ENCODE data around the gene SND1. TPM values are rescaled to one million over a fixed set of nuclear protein-coding genes. Genes with fewer than 3 reads are reported as not detected.

The SND1 gene
- total RNA-seq, 1 experiment from 2014 or later, result 139 TPM

- intact Hi-C loops (cut with micrococcal nuclease), result loop anchor here (10.0 kb wide), 2 partner anchors 45 to 505 kb away; partner anchors contain the start of gene SND1
- Histone ChIP-seq H2AFZ (ENCODE audit: low read length) (no peak overlapping the region), H3F3A (ENCODE audit: low read length, unreplicated experiment) (no peaks in the 10 kb centered on the region), H3K27me3 (ENCODE audit: low read length) (no peaks in the 10 kb centered on the region), H3K4me3 (ENCODE audit: low read length) (no peak overlapping the region), H3K4me1 (ENCODE audit: insufficient read depth, low read length) (no peaks in the 10 kb centered on the region), H3K36me3 (ENCODE audit: low read depth, low read length) (peaks cover 91% of the 10 kb centered on the region), H4K20me1 (ENCODE audit: low read length) (0 out of 2 replicates have a peak, but pooled peaks cover 6% of the 10 kb centered on the region), H3K4me2 (ENCODE audit: low read length) (no peak overlapping the region), H3K9me3 (ENCODE audit: low read length) (no peaks in the 10 kb centered on the region), H3K27ac (ENCODE audit: low read length) (no peak overlapping the region), H3K9me2 (replicated peaks; ENCODE audit: low read length) (no peaks in the 10 kb centered on the region), H3K79me2 (ENCODE audit: low read length) (peaks cover 47% of the 10 kb centered on the region), H3K9ac (ENCODE audit: low read length) (no peak overlapping the region)
- POLR2A ChIA-PET (ENCODE audit: unreplicated experiment), result no interaction called here
- TF ChIP-seq EZH2phosphoT487 (IDR thresholded peaks at IDR 0.05; ENCODE audit: borderline replicate concordance, low read length) (no peak), CTCF (conservative IDR thresholded peaks at IDR 0.05; ENCODE audit: low read depth, low read length) (no peak), EZH2 (IDR thresholded peaks at IDR 0.05; ENCODE audit: low read length, unreplicated experiment) (no peak)
- ATAC-seq (no peak), DNase-seq (no peak)
- CTCF ChIA-PET, result no interaction called here
- no TSS peak for BruUV-seq (replicated peaks)
These were observed 47.9 kb downstream of the SND1 start for GRCh38 chr7:127699853-127700252.

- Histone ChIP-seq H3K27ac (ENCODE audit: low read length) (no peak overlapping the region), H3K79me2 (ENCODE audit: low read length) (peaks cover 24% of the 10 kb centered on the region), H3K9ac (ENCODE audit: low read length) (no peak overlapping the region), H3K4me3 (ENCODE audit: low read length) (no peak overlapping the region), H4K20me1 (ENCODE audit: low read length) (0 out of 2 replicates have a peak, but pooled peaks cover 7% of the 10 kb centered on the region), H3K9me3 (ENCODE audit: low read length) (no peaks in the 10 kb centered on the region), H3K36me3 (ENCODE audit: low read depth, low read length) (peaks cover 87% of the 10 kb centered on the region), H2AFZ (ENCODE audit: low read length) (no peak overlapping the region), H3K9me2 (replicated peaks; ENCODE audit: low read length) (no peaks in the 10 kb centered on the region), H3K27me3 (ENCODE audit: low read length) (no peaks in the 10 kb centered on the region), H3K4me2 (ENCODE audit: low read length) (no peak overlapping the region), H3K4me1 (ENCODE audit: insufficient read depth, low read length) (peaks cover 6% of the 10 kb centered on the region), H3F3A (ENCODE audit: low read length, unreplicated experiment) (peaks cover 1% of the 10 kb centered on the region)
- BruUV-seq (replicated peaks), result no TSS peak
- ATAC-seq (no peak), DNase-seq (no peak)
- TF ChIP-seq EZH2 (IDR thresholded peaks at IDR 0.05; ENCODE audit: low read length, unreplicated experiment) (no peak), EZH2phosphoT487 (IDR thresholded peaks at IDR 0.05; ENCODE audit: borderline replicate concordance, low read length) (no peak), CTCF (conservative IDR thresholded peaks at IDR 0.05; ENCODE audit: low read depth, low read length) (no peak)
- POLR2A ChIA-PET (ENCODE audit: unreplicated experiment), result no interaction called here
- CTCF ChIA-PET, result no interaction called here
- intact Hi-C loops (cut with micrococcal nuclease), result loop anchor here (10.0 kb wide), 2 partner anchors 47 to 503 kb away; partner anchors contain the start of gene SND1
These were observed 50.2 kb downstream of the SND1 start for GRCh38 chr7:127702052-127702652.

- intact Hi-C loops (cut with micrococcal nuclease), result loop anchor here (10.0 kb wide), 2 partner anchors 48 to 502 kb away; partner anchors contain the start of gene SND1
- POLR2A ChIA-PET (ENCODE audit: unreplicated experiment), result no interaction called here
These were observed 50.9 kb downstream of the SND1 start for GRCh38 chr7:127702938-127703337.

More at GRCh38 chr7:127702938-127703337, 50.9 kb downstream of the SND1 start:
- Histone ChIP-seq H3K4me1 (ENCODE audit: insufficient read depth, low read length) (peaks cover 14% of the 10 kb centered on the region), H4K20me1 (ENCODE audit: low read length) (0 out of 2 replicates have a peak, but pooled peaks cover 7% of the 10 kb centered on the region), H3K9ac (ENCODE audit: low read length) (no peak overlapping the region), H3K4me2 (ENCODE audit: low read length) (no peak overlapping the region), H3K36me3 (ENCODE audit: low read depth, low read length) (peaks cover 82% of the 10 kb centered on the region), H3K4me3 (ENCODE audit: low read length) (no peak overlapping the region), H3K9me3 (ENCODE audit: low read length) (no peaks in the 10 kb centered on the region), H3K79me2 (ENCODE audit: low read length) (peaks cover 16% of the 10 kb centered on the region), H3K27ac (ENCODE audit: low read length) (no peak overlapping the region), H3K27me3 (ENCODE audit: low read length) (no peaks in the 10 kb centered on the region), H2AFZ (ENCODE audit: low read length) (no peak overlapping the region), H3K9me2 (replicated peaks; ENCODE audit: low read length) (no peaks in the 10 kb centered on the region), H3F3A (ENCODE audit: low read length, unreplicated experiment) (peaks cover 4% of the 10 kb centered on the region)
- no TSS peak for BruUV-seq (replicated peaks)
- DNase-seq (no peak), ATAC-seq (no peak)
- CTCF ChIA-PET, result no interaction called here
- TF ChIP-seq EZH2 (IDR thresholded peaks at IDR 0.05; ENCODE audit: low read length, unreplicated experiment), result no peak
- TF ChIP-seq EZH2phosphoT487 (IDR thresholded peaks at IDR 0.05; ENCODE audit: borderline replicate concordance, low read length), result no peak
- TF ChIP-seq CTCF (conservative IDR thresholded peaks at IDR 0.05; ENCODE audit: low read depth, low read length), result no peak

All from PC-3 (cell line).